ENCODE data around the gene UBE2K. TPM values are rescaled to one million over a fixed set of nuclear protein-coding genes. Genes with fewer than 3 reads are reported as not detected.

The UBE2K gene
- total and polyA plus RNA-seq, 2 donors (not counting 1 experiment from before 2014, with no cell fraction given), result 19.3 to 51.0 TPM

DNA sequence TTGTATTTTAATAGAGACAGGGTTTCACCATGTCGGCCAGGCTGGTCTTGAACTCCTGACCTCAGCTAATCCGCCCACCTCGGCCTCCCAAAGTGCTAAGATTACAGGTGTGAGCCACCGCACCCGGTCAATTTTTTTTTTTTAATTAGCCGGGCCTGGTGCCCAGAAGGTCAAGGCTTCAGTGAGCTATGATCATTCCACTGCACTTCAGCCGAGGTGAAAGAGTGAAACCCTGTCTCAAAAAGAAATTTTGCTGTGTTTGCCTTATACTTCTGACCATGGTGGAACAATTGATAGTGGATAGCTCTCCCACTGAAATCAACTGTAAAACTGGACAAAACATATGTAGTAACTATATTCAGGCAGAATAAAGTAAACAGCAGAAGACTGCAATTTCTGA, 35.3 kb upstream of the UBE2K start:
- POLR2A ChIA-PET, result no interaction called here
- peaks cover 2% of the 10 kb centered on the region for H3K79me2 ChIP-seq (ENCODE audit: control insufficient read depth, insufficient read depth, low read length)
- H4K20me1 ChIP-seq (ENCODE audit: control insufficient read depth, insufficient read depth, low read length, poor library complexity, severe bottlenecking), result no peaks in the 10 kb centered on the region
- no peaks in the 10 kb centered on the region for H3K9me3 Mint-ChIP-seq (ENCODE audit: insufficient read depth)
- 98% methylated on average over 6 of the region's 7 CpGs for WGBS (ENCODE audit: insufficient coverage)
- H3K4me1 Mint-ChIP-seq, result peaks cover 4% of the 10 kb centered on the region
- TF ChIP-seq EZH2 (IDR thresholded peaks at IDR 0.05; ENCODE audit: borderline replicate concordance, insufficient read depth, low read depth, low read length, poor library complexity, severe bottlenecking), result no peak
- TF ChIP-seq, protein P1, sequence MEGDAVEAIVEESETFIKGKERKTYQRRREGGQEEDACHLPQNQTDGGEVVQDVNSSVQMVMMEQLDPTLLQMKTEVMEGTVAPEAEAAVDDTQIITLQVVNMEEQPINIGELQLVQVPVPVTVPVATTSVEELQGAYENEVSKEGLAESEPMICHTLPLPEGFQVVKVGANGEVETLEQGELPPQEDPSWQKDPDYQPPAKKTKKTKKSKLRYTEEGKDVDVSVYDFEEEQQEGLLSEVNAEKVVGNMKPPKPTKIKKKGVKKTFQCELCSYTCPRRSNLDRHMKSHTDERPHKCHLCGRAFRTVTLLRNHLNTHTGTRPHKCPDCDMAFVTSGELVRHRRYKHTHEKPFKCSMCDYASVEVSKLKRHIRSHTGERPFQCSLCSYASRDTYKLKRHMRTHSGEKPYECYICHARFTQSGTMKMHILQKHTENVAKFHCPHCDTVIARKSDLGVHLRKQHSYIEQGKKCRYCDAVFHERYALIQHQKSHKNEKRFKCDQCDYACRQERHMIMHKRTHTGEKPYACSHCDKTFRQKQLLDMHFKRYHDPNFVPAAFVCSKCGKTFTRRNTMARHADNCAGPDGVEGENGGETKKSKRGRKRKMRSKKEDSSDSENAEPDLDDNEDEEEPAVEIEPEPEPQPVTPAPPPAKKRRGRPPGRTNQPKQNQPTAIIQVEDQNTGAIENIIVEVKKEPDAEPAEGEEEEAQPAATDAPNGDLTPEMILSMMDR (IDR thresholded peaks at IDR 0.05), result no peak
- no peak overlapping the region for H3K4me2 ChIP-seq (replicated peaks; ENCODE audit: low read depth, low read length, poor library complexity, severe bottlenecking)
- H3K27me3 ChIP-seq (replicated peaks in 1 of 4; ENCODE audit: control extremely low read depth in 1 of 4, control insufficient read depth in 3 of 4, insufficient read depth in 4 of 4, low read length in 3 of 4), result no peaks in the 10 kb centered on the region
- no peaks in the 10 kb centered on the region for H3K27me3 Mint-ChIP-seq
- ATAC-seq (ENCODE audit: low read depth) (no peak), DNase-seq (no peak)
- H3K4me3 Mint-ChIP-seq, result no peak overlapping the region
- no peak overlapping the region for H3K9ac ChIP-seq (ENCODE audit: low read length)
- H3K27ac ChIP-seq (ENCODE audit: low read length in 2 of 2), result no peak overlapping the region
- CTCF ChIA-PET, result no interaction called here
- peaks cover 9 to 11% of the 10 kb centered on the region in 2 donors for H3K4me1 ChIP-seq (ENCODE audit: control insufficient read depth in 2 of 2, insufficient read depth in 2 of 2, low read length in 2 of 2)
- H3K9me3 ChIP-seq (ENCODE audit: control extremely low read depth in 1 of 3, control insufficient read depth in 2 of 3, insufficient read depth in 1 of 3, low read length in 2 of 3), result no peaks in the 10 kb centered on the region
- H2AFZ ChIP-seq (ENCODE audit: insufficient read depth, low read depth, low read length, poor library complexity, severe bottlenecking), result no peak overlapping the region
- H3K36me3 ChIP-seq (replicated peaks in 1 of 2; ENCODE audit: control extremely low read depth in 1 of 2, control insufficient read depth in 1 of 2, extremely low read depth in 1 of 2, insufficient read depth in 2 of 2, low read length in 1 of 2), result no peaks in the 10 kb centered on the region
- H3K4me3 ChIP-seq (ENCODE audit: control extremely low read depth in 1 of 5, extremely low read depth in 1 of 5, insufficient read depth in 1 of 5, low read depth in 2 of 5, low read length in 4 of 5), result no peak overlapping the region
- no peak overlapping the region for H3K27ac Mint-ChIP-seq
- intact Hi-C loops (cut with micrococcal nuclease), result no loop called here

DNA sequence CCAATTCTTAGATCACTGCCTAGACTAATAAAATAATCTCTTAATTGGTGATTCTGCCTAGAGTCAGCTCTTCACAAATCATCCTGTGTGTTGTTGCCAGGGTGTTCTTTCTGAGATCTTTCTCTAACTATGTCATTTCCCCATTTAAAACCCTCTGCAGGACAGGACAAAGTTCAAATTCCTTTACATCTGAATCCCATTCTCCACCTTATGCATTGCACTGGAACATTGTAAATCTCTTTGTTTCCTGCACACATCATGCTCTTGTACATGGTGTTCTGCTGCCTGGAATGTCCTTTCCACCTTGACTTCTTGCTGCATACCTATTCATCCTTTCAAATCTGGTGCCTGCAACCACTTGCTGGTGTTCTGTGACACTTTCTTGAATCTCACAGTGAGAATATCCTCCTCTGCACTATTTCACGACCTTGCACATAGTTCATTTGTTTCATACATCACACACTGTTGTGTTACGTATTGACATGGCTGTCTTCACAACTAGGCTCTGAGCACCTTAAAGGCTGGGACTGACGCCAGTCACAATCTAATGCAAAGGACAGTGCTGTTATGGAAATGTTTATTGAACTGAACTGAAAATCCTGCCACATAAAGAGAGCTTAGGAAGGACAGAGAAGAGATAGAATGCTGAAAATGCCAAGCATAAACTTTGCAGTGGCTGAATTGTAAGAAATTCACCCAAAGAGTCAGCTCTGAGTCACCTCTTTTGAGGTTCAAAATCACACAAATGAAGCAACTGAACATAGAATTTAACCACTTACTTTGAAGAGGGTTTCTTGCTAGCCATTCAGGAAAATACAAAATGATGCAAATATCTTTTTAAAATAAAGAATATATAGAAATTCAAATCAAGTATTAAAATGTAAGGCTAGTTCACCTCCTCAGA, 32.9 kb upstream of the UBE2K start:
- no peaks in the 10 kb centered on the region for H3K4me1 ChIP-seq (ENCODE audit: control insufficient read depth in 2 of 2, insufficient read depth in 2 of 2, low read length in 2 of 2)
- Mint-ChIP-seq H3K4me3 (no peak overlapping the region), H3K27me3 (no peaks in the 10 kb centered on the region), H3K4me1 (no peaks in the 10 kb centered on the region), H3K9me3 (ENCODE audit: insufficient read depth) (no peaks in the 10 kb centered on the region), H3K27ac (no peak overlapping the region)
- H3K9ac ChIP-seq (ENCODE audit: low read length), result no peak overlapping the region
- intact Hi-C loops (cut with micrococcal nuclease), result no loop called here
- H3K4me3 ChIP-seq (ENCODE audit: control extremely low read depth in 1 of 5, extremely low read depth in 1 of 5, insufficient read depth in 1 of 5, low read depth in 2 of 5, low read length in 4 of 5), result no peak overlapping the region
- no peaks in the 10 kb centered on the region for H3K27me3 ChIP-seq (replicated peaks in 1 of 4; ENCODE audit: control extremely low read depth in 1 of 4, control insufficient read depth in 3 of 4, insufficient read depth in 4 of 4, low read length in 3 of 4)
- no peak overlapping the region for H3K27ac ChIP-seq (ENCODE audit: low read length in 2 of 2)
- CTCF ChIA-PET, result no interaction called here
- 83% methylated on average over 1 of the region's 3 CpGs for WGBS (ENCODE audit: insufficient coverage)
- H3K4me2 ChIP-seq (replicated peaks; ENCODE audit: low read depth, low read length, poor library complexity, severe bottlenecking), result no peak overlapping the region
- no peak overlapping the region for H2AFZ ChIP-seq (ENCODE audit: insufficient read depth, low read depth, low read length, poor library complexity, severe bottlenecking)
- DNase-seq (no peak), ATAC-seq (ENCODE audit: low read depth) (no peak)
- no peak for TF ChIP-seq EZH2 (IDR thresholded peaks at IDR 0.05; ENCODE audit: borderline replicate concordance, insufficient read depth, low read depth, low read length, poor library complexity, severe bottlenecking)
- TF ChIP-seq, protein P1 (IDR thresholded peaks at IDR 0.05), result no peak
- H4K20me1 ChIP-seq (ENCODE audit: control insufficient read depth, insufficient read depth, low read length, poor library complexity, severe bottlenecking), result no peaks in the 10 kb centered on the region
- no peaks in the 10 kb centered on the region for H3K79me2 ChIP-seq (ENCODE audit: control insufficient read depth, insufficient read depth, low read length)
- POLR2A ChIA-PET, result interaction anchor here (0.6 kb wide), 1 partner anchor 33 kb away, joined by 13 read pairs; no protein-coding TSS in a partner anchor
- no peaks in the 10 kb centered on the region for H3K9me3 ChIP-seq (ENCODE audit: control extremely low read depth in 1 of 3, control insufficient read depth in 2 of 3, insufficient read depth in 1 of 3, low read length in 2 of 3)
- H3K36me3 ChIP-seq (replicated peaks in 1 of 2; ENCODE audit: control extremely low read depth in 1 of 2, control insufficient read depth in 1 of 2, extremely low read depth in 1 of 2, insufficient read depth in 2 of 2, low read length in 1 of 2), result no peaks in the 10 kb centered on the region
